NB4 (cell line): ENCODE data around the gene DUSP23.
A peak's percentile ranks its signal among the peaks of the same experiment; 100 is the strongest.

Experiments
- DNase-seq: peaks from one replicate; pipeline ENCODE4 v3.0.0; 2010; ENCODE audit warnings: low read depth
- H3K4me3 ChIP-seq: one replicate; pipeline ENCODE4 v1.5.1; 2011; ENCODE audit warnings: mild to moderate bottlenecking, low read depth, low read length, moderate library complexity
- CTCF ChIP-seq: IDR thresholded peaks from one replicate; pipeline ENCODE4 v1.5.1; 2012; ENCODE audit warnings: low read depth, low read length
- MYC ChIP-seq: IDR thresholded peaks from 2 replicates; pipeline ENCODE4 v1.6.1; 2011; ENCODE audit warnings: low read depth, low read length
- POLR2A ChIP-seq: IDR thresholded peaks from 2 replicates; pipeline ENCODE4 v1.6.1; 2011; ENCODE audit warnings: mild to moderate bottlenecking; ENCODE audit not compliant: insufficient read length; ENCODE audit errors: extremely low read depth
- TF ChIP-seq, protein P1 (sequence below): IDR thresholded peaks from 2 replicates; pipeline ENCODE4 v1.6.1; 2011; ENCODE audit warnings: low read depth, low read length

DUSP23 gene

DNA sequence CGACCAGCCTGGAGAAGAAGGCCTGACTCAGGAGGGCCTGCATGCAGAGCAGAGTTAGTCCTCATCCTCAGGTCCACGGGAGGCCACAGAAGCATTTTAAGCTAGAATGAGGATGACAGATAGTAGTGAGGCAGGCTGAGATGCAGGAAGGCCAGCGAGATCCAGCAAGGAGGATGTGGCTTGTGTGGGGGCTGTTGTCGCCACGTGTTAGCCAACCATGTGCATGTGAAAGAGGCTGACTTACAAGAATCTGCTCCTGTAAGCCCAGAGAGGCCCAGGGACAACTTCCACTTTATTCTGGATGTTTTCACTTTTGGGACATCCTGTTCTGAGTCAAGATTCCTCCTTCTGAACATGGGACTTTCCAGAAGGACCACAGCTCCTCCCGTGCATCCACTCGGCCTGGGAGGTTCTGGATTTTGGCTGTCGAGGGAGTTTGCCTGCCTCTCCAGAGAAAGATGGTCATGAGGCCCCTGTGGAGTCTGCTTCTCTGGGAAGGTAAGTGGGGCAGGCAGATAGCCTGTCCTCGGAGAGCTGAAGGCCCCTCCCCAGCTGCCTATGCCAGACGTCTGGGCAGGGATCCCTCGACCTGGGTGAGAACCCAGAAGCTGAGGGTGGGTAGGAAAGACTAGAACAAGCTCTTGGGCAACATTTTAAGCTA is 45.8 kb downstream of the DUSP23 start, which contains the start of gene SLAMF8:
Gene SLAMF8, plus strand, starts transcription at position 433 of the 661 bp plus-strand sequence. Its CDS starts 26 bp downstream, at position 459.
- peak; percentile 85 for DNase-seq
- H3K4me3 ChIP-seq, result no peak within 1 kb of the TSS
- TF ChIP-seq, protein P1, sequence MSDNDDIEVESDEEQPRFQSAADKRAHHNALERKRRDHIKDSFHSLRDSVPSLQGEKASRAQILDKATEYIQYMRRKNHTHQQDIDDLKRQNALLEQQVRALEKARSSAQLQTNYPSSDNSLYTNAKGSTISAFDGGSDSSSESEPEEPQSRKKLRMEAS, result peak; percentile 98
- TF ChIP-seq CTCF (no peak), MYC (peak; percentile 95)

GRCh38 chr1:159827102-159827490 is 46.3 kb downstream of the DUSP23 start:
- no peak overlapping the region for H3K4me3 ChIP-seq
- TF ChIP-seq POLR2A (no peak), CTCF (no peak), MYC (no peak)
- TF ChIP-seq, protein P1, result no peak
- no peak for DNase-seq

DNA sequence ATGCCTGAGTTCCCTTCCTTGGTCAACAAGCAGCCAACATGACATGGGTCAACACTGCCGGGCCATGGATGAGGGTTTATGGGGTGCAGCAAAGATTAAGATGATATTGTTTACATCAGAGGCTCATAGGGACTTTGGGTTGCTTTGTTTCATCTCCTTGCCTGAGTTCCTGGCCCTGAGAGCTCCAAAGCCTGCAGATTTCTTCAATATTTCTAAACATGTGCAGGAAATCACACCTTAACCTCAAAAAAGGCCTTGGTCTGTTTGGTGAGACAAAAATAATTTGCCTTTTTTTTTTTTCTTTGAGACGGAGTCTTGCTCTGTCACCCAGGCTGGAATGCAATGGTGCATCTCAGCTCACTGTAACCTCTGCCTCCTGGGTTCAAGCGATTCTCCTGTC is 46.8 kb downstream of the DUSP23 start:
- no peak for DNase-seq
- TF ChIP-seq MYC, result no peak
- no peak overlapping the region for H3K4me3 ChIP-seq

GRCh38 chr1:159828176-159828575 is 47.4 kb downstream of the DUSP23 start:
- no peak for DNase-seq
- H3K4me3 ChIP-seq, result no peak overlapping the region
- no peak for TF ChIP-seq POLR2A
- TF ChIP-seq, protein P1, result no peak
- TF ChIP-seq CTCF, result no peak
- TF ChIP-seq MYC, result no peak

GRCh38 chr1:159828581-159829272 is 48.0 kb downstream of the DUSP23 start:
- TF ChIP-seq, protein P1, result no peak
- no peak for TF ChIP-seq POLR2A
- no peak for TF ChIP-seq CTCF
- TF ChIP-seq MYC, result no peak
- H3K4me3 ChIP-seq, result no peak overlapping the region
- DNase-seq, result no peak

DNA sequence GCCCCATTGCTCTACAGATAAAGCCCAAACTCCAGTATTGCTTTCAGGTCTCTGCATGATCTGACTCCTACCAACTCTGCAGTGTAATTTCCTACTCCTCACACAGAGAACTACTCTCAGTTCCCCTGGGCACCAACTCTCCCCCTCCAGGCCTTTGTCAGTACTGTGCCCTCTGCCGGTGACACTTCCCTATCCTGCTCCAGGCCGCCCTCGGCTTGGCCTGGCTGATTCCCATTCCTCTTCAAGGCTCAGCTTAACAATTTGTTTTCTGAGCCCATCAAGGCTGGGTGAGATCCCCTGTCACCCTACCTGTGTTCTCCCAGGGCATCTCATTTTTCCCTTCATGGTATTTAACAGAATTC is 48.5 kb downstream of the DUSP23 start:
- H3K4me3 ChIP-seq, result no peak overlapping the region
- peak; percentile 56 for TF ChIP-seq CTCF
- TF ChIP-seq POLR2A, result no peak
- peak; percentile 77 for DNase-seq
